Suprapubic skin (tissue), 4 donors: ENCODE data around the gene FPGS.

Source experiments
- CTCF ChIP-seq, 2 donors: fragments of 200-600 bp in 1 of 2; fragments of 450-650 bp in 1 of 2; sonication (generic) in 1 of 2; IDR thresholded peaks; one replicate each; pipeline ENCODE4 v1.5.1; 2016 to 2019; ENCODE audit warnings: antibody characterized with exemption in 2 of 2, mild to moderate bottlenecking in 1 of 2, moderate library complexity in 1 of 2
- POLR2A ChIP-seq, 2 donors: fragments of 450-650 bp; IDR thresholded peaks; one replicate each; pipeline ENCODE4 v1.6.1; 2017; ENCODE audit warnings: antibody characterized with exemption in 2 of 2, mild to moderate bottlenecking in 2 of 2, moderate library complexity in 2 of 2
- POLR2AphosphoS5 ChIP-seq, 3 donors: sonication (generic); formaldehyde crosslinking; IDR thresholded peaks; one replicate each; pipeline ENCODE4 v1.6.1; 2017; ENCODE audit warnings: antibody characterized with exemption in 3 of 3

- TF ChIP-seq CTCF (IDR thresholded peaks at IDR 0.05) (no peak), POLR2A (IDR thresholded peaks at IDR 0.05) (no peak), POLR2AphosphoS5 (IDR thresholded peaks at IDR 0.05) (no peak)
Observed at GRCh38 chr9:127857278-127857677, 54.6 kb downstream of the FPGS start.
